IMR-90 (cell line): ENCODE data around the gene ANKK1. TPM values are rescaled to one million over a fixed set of nuclear protein-coding genes. Genes with fewer than 3 reads are reported as not detected.

ENCODE experiments used
- ATAC-seq: fragments of 200-7000 bp; cut with Tn5 transposase; 2 replicates; pipeline ENCODE4 v1.9.1; 2020; ENCODE audit warnings: low read depth, mild to moderate bottlenecking, moderate library complexity
- BruUV-seq: library from RNA; stranded (reverse); fragments of 400-500 nt; replicated peaks from 2 replicates; lab custom pipeline; 2021; lab: Mats Ljungman, UMichigan
- CTCF ChIA-PET: fragments of 300-600 bp; formaldehyde crosslinking; extraction: SDS; loops from one replicate; lab custom pipeline; 2021; ENCODE audit warnings: antibody characterized with exemption; lab: Yijun Ruan, JAX
- POLR2A ChIA-PET: fragments of 300-600 bp; sonication (Branson Sonifier 250); formaldehyde crosslinking; loops from one replicate; lab custom pipeline; 2022; ENCODE audit warnings: antibody characterized with exemption; ENCODE audit not compliant: unreplicated experiment; lab: Charles Lee
- DNase-seq: peaks from one replicate; pipeline ENCODE4 v3.0.0; 2013
- H2AFZ ChIP-seq: replicated peaks from 2 replicates; pipeline ENCODE3; 2013; ENCODE audit warnings: low read length, mild to moderate bottlenecking; ENCODE audit not compliant: poor library complexity
- H2AK5ac ChIP-seq: 2 replicates; pipeline ENCODE4 v1.6.1; 2013; ENCODE audit warnings: low read depth, low read length, inconsistent platforms
- H2AK9ac ChIP-seq: replicated peaks from 2 replicates; pipeline ENCODE3; 2013; ENCODE audit warnings: mild to moderate bottlenecking, low read depth, low read length, moderate library complexity; ENCODE audit not compliant: poor library complexity
- H2BK120ac ChIP-seq: 2 replicates; pipeline ENCODE4 v1.6.1; 2013; ENCODE audit warnings: low read depth, low read length, inconsistent platforms
- H2BK15ac ChIP-seq: 3 replicates; pipeline ENCODE4 v1.6.1; 2013; ENCODE audit warnings: low read depth, low read length, inconsistent platforms
- H2BK20ac ChIP-seq: 2 replicates; pipeline ENCODE4 v1.6.1; 2013; ENCODE audit warnings: low read depth, mild to moderate bottlenecking, inconsistent platforms, low read length, moderate library complexity
- H2BK5ac ChIP-seq: 2 replicates; pipeline ENCODE4 v1.6.1; 2013; ENCODE audit warnings: mild to moderate bottlenecking, low read depth, low read length, inconsistent platforms; ENCODE audit not compliant: poor library complexity, severe bottlenecking
- H3K14ac ChIP-seq: replicated peaks from 2 replicates; pipeline ENCODE4 v1.6.1; 2013; ENCODE audit warnings: low read depth, low read length, inconsistent platforms
- H3K18ac ChIP-seq: 2 replicates; pipeline ENCODE4 v1.6.1; 2013; ENCODE audit warnings: low read depth, low read length, control low read depth
- H3K23ac ChIP-seq: 2 replicates; pipeline ENCODE4 v1.6.1; 2013; ENCODE audit warnings: low read depth, low read length, inconsistent platforms
- H3K27ac ChIP-seq: 2 replicates; pipeline ENCODE4 v1.5.1; 2013; ENCODE audit warnings: mild to moderate bottlenecking, control low read depth, low read length; ENCODE audit not compliant: insufficient read depth
- H3K27me3 ChIP-seq: 2 replicates; pipeline ENCODE4 v1.6.1; 2013; ENCODE audit warnings: low read length; ENCODE audit not compliant: control insufficient read depth, insufficient read depth
- H3K36me3 ChIP-seq: 2 replicates; pipeline ENCODE4 v1.6.1; 2013; ENCODE audit warnings: low read length, mixed read lengths; ENCODE audit not compliant: control insufficient read depth, insufficient read depth
- H3K4ac ChIP-seq: 2 replicates; pipeline ENCODE4 v1.6.1; 2013; ENCODE audit warnings: low read depth, low read length, inconsistent platforms
- H3K4me1 ChIP-seq: 2 replicates; pipeline ENCODE4 v1.6.1; 2013; ENCODE audit warnings: low read length, mixed read lengths; ENCODE audit not compliant: control insufficient read depth, insufficient read depth
- H3K4me2 ChIP-seq: 2 replicates; pipeline ENCODE4 v1.6.1; 2013; ENCODE audit warnings: low read depth, mild to moderate bottlenecking, control low read depth, low read length, moderate library complexity
- H3K4me3 ChIP-seq: 2 replicates; pipeline ENCODE4 v1.5.1; 2013; ENCODE audit warnings: low read depth, mild to moderate bottlenecking, control low read depth, low read length, moderate library complexity; ENCODE audit not compliant: insufficient read depth
- H3K56ac ChIP-seq: 2 replicates; pipeline ENCODE4 v1.6.1; 2013; ENCODE audit warnings: low read length, inconsistent platforms; ENCODE audit not compliant: insufficient read depth; ENCODE audit errors: extremely low read depth
- H3K79me1 ChIP-seq, 2 experiments: 2 replicates each; pipeline ENCODE4 v1.6.1; 2013; ENCODE audit warnings: low read length in 2 of 2, inconsistent platforms in 1 of 2, low read depth in 1 of 2
- H3K9ac ChIP-seq: 2 replicates; pipeline ENCODE4 v1.6.1; 2013; ENCODE audit warnings: low read depth, low read length, control low read depth
- H3K9me1 ChIP-seq: 2 replicates; pipeline ENCODE4 v1.6.1; 2013; ENCODE audit warnings: low read length, inconsistent platforms; ENCODE audit not compliant: insufficient read depth
- H3K9me3 ChIP-seq: 2 replicates; pipeline ENCODE4 v1.6.1; 2013; ENCODE audit warnings: low read length; ENCODE audit not compliant: control insufficient read depth, insufficient read depth
- H4K20me1 ChIP-seq: 2 replicates; pipeline ENCODE4 v1.6.1; 2013; ENCODE audit warnings: low read length, inconsistent platforms; ENCODE audit not compliant: insufficient read depth
- H4K5ac ChIP-seq: 2 replicates; pipeline ENCODE4 v1.6.1; 2013; ENCODE audit warnings: mild to moderate bottlenecking, low read depth, low read length, control low read depth
- H4K8ac ChIP-seq, 2 experiments: 2 replicates each; pipeline ENCODE4 v1.6.1; 2013; ENCODE audit warnings: low read depth in 2 of 2, low read length in 2 of 2, control low read depth in 1 of 2, inconsistent platforms in 1 of 2
- H4K91ac ChIP-seq: 2 replicates; pipeline ENCODE4 v1.6.1; 2013; ENCODE audit warnings: low read depth, low read length, inconsistent platforms; ENCODE audit not compliant: insufficient read depth
- BHLHE40 ChIP-seq: fragments of 150-350 bp; IDR thresholded peaks from 2 replicates; pipeline ENCODE4 v1.6.1; 2016; ENCODE audit warnings: mild to moderate bottlenecking, low read depth, low read length
- CEBPB ChIP-seq: IDR thresholded peaks from 2 replicates; pipeline ENCODE4 v1.6.1; 2012; ENCODE audit warnings: low read depth, low read length, improper control_type of control experiment
- CHD1 ChIP-seq: IDR thresholded peaks from 2 replicates; pipeline ENCODE4 v1.6.1; 2012; ENCODE audit warnings: low read depth, low read length, improper control_type of control experiment
- CTCF ChIP-seq: conservative IDR thresholded peaks from 2 replicates; pipeline ENCODE4 v1.5.1; 2012; ENCODE audit warnings: mild to moderate bottlenecking, low read depth, low read length, improper control_type of control experiment
- ELK1 ChIP-seq: fragments of 150-350 bp; IDR thresholded peaks from 2 replicates; pipeline ENCODE4 v1.6.1; 2016; ENCODE audit warnings: low read depth, mild to moderate bottlenecking, low read length, moderate library complexity, borderline replicate concordance
- FOS ChIP-seq: fragments of 150-350 bp; IDR thresholded peaks from 2 replicates; pipeline ENCODE4 v1.6.1; 2016; ENCODE audit warnings: low read depth, low read length
- MAFK ChIP-seq: IDR thresholded peaks from 2 replicates; pipeline ENCODE4 v1.6.1; 2012; ENCODE audit warnings: low read depth, low read length, improper control_type of control experiment
- MAZ ChIP-seq: IDR thresholded peaks from 2 replicates; pipeline ENCODE4 v1.6.1; 2012; ENCODE audit warnings: low read depth, mild to moderate bottlenecking, low read length, improper control_type of control experiment, moderate library complexity, borderline replicate concordance
- MXI1 ChIP-seq: IDR thresholded peaks from 2 replicates; pipeline ENCODE4 v1.6.1; 2012; ENCODE audit warnings: low read depth, mild to moderate bottlenecking, low read length, moderate library complexity, borderline replicate concordance
- NFE2L2 ChIP-seq: fragments of 150-350 bp; IDR thresholded peaks from 2 replicates; pipeline ENCODE4 v1.6.1; 2016; ENCODE audit warnings: low read depth, mild to moderate bottlenecking, low read length
- POLR2A ChIP-seq: IDR thresholded peaks from 2 replicates; pipeline ENCODE4 v1.6.1; 2012; ENCODE audit warnings: mild to moderate bottlenecking, low read depth, low read length
- RAD21 ChIP-seq: IDR thresholded peaks from 2 replicates; pipeline ENCODE4 v1.6.1; 2012; ENCODE audit warnings: low read length, improper control_type of control experiment
- RCOR1 ChIP-seq: IDR thresholded peaks from 2 replicates; pipeline ENCODE4 v1.6.1; 2012; ENCODE audit warnings: mild to moderate bottlenecking, low read length, improper control_type of control experiment; ENCODE audit not compliant: insufficient replicate concordance
- RFX5 ChIP-seq: IDR thresholded peaks from 2 replicates; pipeline ENCODE4 v1.8.0; 2012; ENCODE audit warnings: low read depth, mild to moderate bottlenecking, low read length, moderate library complexity
- SMC3 ChIP-seq: fragments of 150-350 bp; IDR thresholded peaks from 2 replicates; pipeline ENCODE4 v1.6.1; 2016; ENCODE audit warnings: low read depth, mild to moderate bottlenecking, antibody characterized with exemption, low read length, moderate library complexity
- USF2 ChIP-seq: fragments of 150-350 bp; IDR thresholded peaks from 2 replicates; pipeline ENCODE4 v1.6.1; 2017; ENCODE audit warnings: mild to moderate bottlenecking, antibody characterized with exemption, low read length, low read depth
- WGBS, 2 experiments: methylation state at CpG; one replicate each; pipeline versions ENCODE4 v1.1.5 to v1.1.7; 2013; ENCODE audit warnings: missing lambda C conversion rate in 2 of 2; ENCODE audit not compliant: insufficient read length in 1 of 2; ENCODE audit errors: extremely low coverage in 2 of 2; 5-methylcytosine and 5-hydroxymethylcytosine counted together
- dilution Hi-C: fragments of 300-500 bp; cut with HindIII; formaldehyde crosslinking; loops from one replicate; pipeline ENCODE4 v1.14.3; 2018; ENCODE audit warnings: low sequenced_read_pairs; ENCODE audit not compliant: unreplicated experiment
- in situ Hi-C: fragments of 300-500 bp; cut with MboI; formaldehyde crosslinking; loops from 3 replicates; pipeline ENCODE4 v1.14.3; 2019; ENCODE audit warnings: low sequenced_read_pairs, inconsistent platforms, mixed read lengths
- intact Hi-C: fragments of 100-400 bp; cut with micrococcal nuclease; formaldehyde crosslinking; loops from 2 replicates; pipeline ENCODE4 v1.10.0; 2022
- polyA plus RNA-seq, 3 experiments: library from polyadenylated mRNA; depleted of rRNA; stranded (reverse); fragments of >200 nt; gene quantifications; 2 replicates each; pipeline ENCODE4 v1.2.3, GENCODE V29; 2012; ENCODE audit warnings: low replicate concordance in 1 of 3
- total RNA-seq: library from RNA; depleted of rRNA; stranded (reverse); fragments of >200 nt; gene quantifications from 2 replicates; pipeline ENCODE4 v1.2.3, GENCODE V29; 2012

The ANKK1 gene
- total and polyA plus RNA-seq, 2 of the 4 experiments (the other 2 are of a cell fraction): not detected

GRCh38 chr11:113397821-113398220 is 10.2 kb downstream of the ANKK1 start:
- POLR2A ChIA-PET: no interaction called here
- TF ChIP-seq RCOR1 (no peak), MXI1 (no peak), USF2 (no peak), BHLHE40 (no peak), MAZ (no peak), POLR2A (no peak), FOS (no peak), ELK1 (no peak), NFE2L2 (no peak), SMC3 (no peak), CEBPB (no peak), RAD21 (no peak), RFX5 (no peak), MAFK (no peak), CHD1 (no peak), CTCF (no peak)

More at GRCh38 chr11:113397821-113398220, 10.2 kb downstream of the ANKK1 start:
- 40% methylated on average over 1 of the region's 4 CpGs; no CpG with 5 or more reads in 1 of the 2 experiments for WGBS, 2 experiments
- no peaks in the 10 kb centered on the region for H3K4me1 ChIP-seq
- H3K27me3 ChIP-seq: peaks cover 10% of the 10 kb centered on the region
- no peak overlapping the region for H4K8ac ChIP-seq
- H3K18ac ChIP-seq: no peak overlapping the region
- H3K23ac ChIP-seq: no peak overlapping the region
- H3K36me3 ChIP-seq: no peaks in the 10 kb centered on the region
- H3K4ac ChIP-seq: no peak overlapping the region
- no peak overlapping the region for H2AK5ac ChIP-seq
- H3K4me3 ChIP-seq: no peak overlapping the region
- no TSS peak for BruUV-seq
- no peaks in the 10 kb centered on the region for H3K79me1 ChIP-seq
- H4K20me1 ChIP-seq: no peaks in the 10 kb centered on the region
- H2BK120ac ChIP-seq: no peak overlapping the region
- H3K27ac ChIP-seq: no peak overlapping the region
- H2BK15ac ChIP-seq: no peak overlapping the region
- no peaks in the 10 kb centered on the region for H3K9me3 ChIP-seq
- DNase-seq (no peak), ATAC-seq (no peak)
- in situ Hi-C loops: no loop called here
- H2BK5ac ChIP-seq: no peak overlapping the region
- dilution Hi-C loops: no loop called here
- H3K9ac ChIP-seq: no peak overlapping the region
- CTCF ChIA-PET: no interaction called here
- H2AK9ac ChIP-seq: no peak overlapping the region
- H2BK20ac ChIP-seq: no peak overlapping the region
- H2AFZ ChIP-seq: no peak overlapping the region
- H3K4me2 ChIP-seq: no peak overlapping the region
- H4K5ac ChIP-seq: no peak overlapping the region
- H3K9me1 ChIP-seq: no peaks in the 10 kb centered on the region
- H4K91ac ChIP-seq: no peak overlapping the region
- no peak overlapping the region for H3K56ac ChIP-seq
- intact Hi-C loops: no loop called here
- H3K14ac ChIP-seq: no peak overlapping the region
